Tibial nerve (tissue), 4 donors: ENCODE results near the gene SLCO3A1.

Experiments used
- EP300 ChIP-seq, 2 donors: sonication (generic); formaldehyde crosslinking; IDR thresholded peaks; one replicate each; pipeline ENCODE4 v1.6.1; 2017; ENCODE audit warnings: antibody characterized with exemption in 2 of 2, mild to moderate bottlenecking in 1 of 2
- TF ChIP-seq, protein P1 (sequence below), 5 experiments: fragments of 200-600 bp in 3 of 5; fragments of 450-650 bp in 2 of 5; sonication (generic) in 3 of 5; IDR thresholded peaks; one replicate each; pipeline ENCODE4 v1.5.1; 2016 to 2019; ENCODE audit warnings: antibody characterized with exemption in 5 of 5, mild to moderate bottlenecking in 3 of 5, moderate library complexity in 2 of 5

DNA sequence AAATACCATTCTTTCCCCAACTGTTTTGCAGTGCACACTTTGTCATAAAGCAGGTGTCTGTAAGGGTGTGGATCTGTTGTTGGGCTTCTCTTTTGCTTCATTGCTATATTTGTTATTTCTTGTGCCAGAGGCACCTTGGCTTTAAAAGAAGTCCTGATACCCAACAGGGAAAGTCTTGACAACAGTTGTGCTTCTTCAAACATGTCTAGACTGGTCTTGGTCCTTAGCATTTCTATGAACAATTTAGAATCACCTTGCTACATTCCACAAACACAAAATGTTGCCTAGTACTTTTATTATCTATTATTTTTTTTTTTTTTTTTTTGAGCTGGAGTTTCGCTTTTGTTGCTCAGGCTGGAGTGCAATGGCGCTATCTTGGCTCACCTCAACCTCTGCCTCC, 233.7 kb downstream of the SLCO3A1 start:
- TF ChIP-seq, protein P1, sequence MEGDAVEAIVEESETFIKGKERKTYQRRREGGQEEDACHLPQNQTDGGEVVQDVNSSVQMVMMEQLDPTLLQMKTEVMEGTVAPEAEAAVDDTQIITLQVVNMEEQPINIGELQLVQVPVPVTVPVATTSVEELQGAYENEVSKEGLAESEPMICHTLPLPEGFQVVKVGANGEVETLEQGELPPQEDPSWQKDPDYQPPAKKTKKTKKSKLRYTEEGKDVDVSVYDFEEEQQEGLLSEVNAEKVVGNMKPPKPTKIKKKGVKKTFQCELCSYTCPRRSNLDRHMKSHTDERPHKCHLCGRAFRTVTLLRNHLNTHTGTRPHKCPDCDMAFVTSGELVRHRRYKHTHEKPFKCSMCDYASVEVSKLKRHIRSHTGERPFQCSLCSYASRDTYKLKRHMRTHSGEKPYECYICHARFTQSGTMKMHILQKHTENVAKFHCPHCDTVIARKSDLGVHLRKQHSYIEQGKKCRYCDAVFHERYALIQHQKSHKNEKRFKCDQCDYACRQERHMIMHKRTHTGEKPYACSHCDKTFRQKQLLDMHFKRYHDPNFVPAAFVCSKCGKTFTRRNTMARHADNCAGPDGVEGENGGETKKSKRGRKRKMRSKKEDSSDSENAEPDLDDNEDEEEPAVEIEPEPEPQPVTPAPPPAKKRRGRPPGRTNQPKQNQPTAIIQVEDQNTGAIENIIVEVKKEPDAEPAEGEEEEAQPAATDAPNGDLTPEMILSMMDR (IDR thresholded peaks at IDR 0.05): no peak
- TF ChIP-seq EP300 (IDR thresholded peaks at IDR 0.05): no peak
